H1 (cell line): Measurements from ENCODE around the gene HACL1. TPM values are rescaled to one million over a fixed set of nuclear protein-coding genes. Genes with fewer than 3 reads are reported as not detected.

Experiments used
- CTCF ChIA-PET: fragments of 300-600 bp; sonication (Branson Sonifier 250); formaldehyde crosslinking; loops from one replicate; lab custom pipeline; 2021; ENCODE audit not compliant: partially characterized antibody; lab: Charles Lee
- POLR2A ChIA-PET: fragments of 300-600 bp; sonication (Branson Sonifier 250); formaldehyde crosslinking; loops from one replicate; lab custom pipeline; 2021; ENCODE audit warnings: inconsistent platforms; ENCODE audit not compliant: partially characterized antibody; lab: Charles Lee
- DNase-seq, 2 experiments: peaks; one replicate each; pipeline versions ENCODE4 v3.0.0 to v3.0.0-alpha.2; 2010 to 2022; ENCODE audit warnings: low spot score in 2 of 2, low read depth in 1 of 2, mixed read lengths in 1 of 2
- FAIRE-seq: peaks from 2 replicates; lab custom pipeline; 2011; peaks lifted over from hg19 to GRCh38; lab: Jason Lieb, UNC
- H2AFZ ChIP-seq: 2 replicates; pipeline ENCODE4 v1.8.1; 2012; ENCODE audit warnings: low read length, inconsistent platforms
- H2AK5ac ChIP-seq: 2 replicates; pipeline ENCODE4 v1.6.1; 2013; ENCODE audit warnings: low read depth, low read length
- H2BK120ac ChIP-seq: replicated peaks from 2 replicates; pipeline ENCODE3; 2013; ENCODE audit warnings: low read depth, low read length, inconsistent platforms
- H2BK12ac ChIP-seq: 2 replicates; pipeline ENCODE4 v1.6.1; 2013; ENCODE audit warnings: low read depth, low read length
- H2BK15ac ChIP-seq: 2 replicates; pipeline ENCODE4 v1.6.1; 2013; ENCODE audit warnings: low read length
- H2BK20ac ChIP-seq: 2 replicates; pipeline ENCODE4 v1.6.1; 2013; ENCODE audit warnings: low read length
- H2BK5ac ChIP-seq: 2 replicates; pipeline ENCODE4 v1.6.1; 2013; ENCODE audit warnings: low read depth, low read length
- H3K14ac ChIP-seq: 2 replicates; pipeline ENCODE4 v1.6.1; 2013; ENCODE audit warnings: inconsistent platforms; ENCODE audit not compliant: insufficient read length
- H3K18ac ChIP-seq: 2 replicates; pipeline ENCODE4 v1.6.1; 2013; ENCODE audit warnings: low read length; ENCODE audit errors: extremely low read depth
- H3K23ac ChIP-seq: 2 replicates; pipeline ENCODE4 v1.6.1; 2013; ENCODE audit warnings: inconsistent platforms; ENCODE audit not compliant: insufficient read length
- H3K23me2 ChIP-seq: 2 replicates; pipeline ENCODE4 v1.6.1; 2013; ENCODE audit warnings: low read depth, low read length
- H3K27ac ChIP-seq: 2 replicates; pipeline ENCODE4 v1.6.1; 2011; ENCODE audit warnings: low read depth, low read length, inconsistent platforms
- H3K27me3 ChIP-seq, 4 experiments: replicated peaks in 1 of 4; 1 replicate in 1 of 4; 2 replicates in 3 of 4; pipeline versions ENCODE4 v1.6.1 to v1.8.1; 2011 to 2013; ENCODE audit warnings: low read length in 3 of 4, mild to moderate bottlenecking in 3 of 4, inconsistent platforms in 2 of 4, mixed read lengths in 2 of 4, moderate library complexity in 1 of 4; ENCODE audit not compliant: control insufficient read depth in 3 of 4, insufficient read depth in 3 of 4; ENCODE audit errors: extremely low read depth in 1 of 4
- H3K36me3 ChIP-seq, 4 experiments: 2 replicates each; pipeline versions ENCODE4 v1.6.1 to v1.8.1; 2011 to 2013; ENCODE audit warnings: mild to moderate bottlenecking in 4 of 4, low read length in 3 of 4, moderate library complexity in 2 of 4, control low read depth in 1 of 4, inconsistent platforms in 1 of 4; ENCODE audit not compliant: insufficient read depth in 4 of 4, control insufficient read depth in 2 of 4
- H3K4ac ChIP-seq: replicated peaks from 2 replicates; pipeline ENCODE3; 2013; ENCODE audit warnings: low read length, low read depth, mixed read lengths, inconsistent platforms; ENCODE audit not compliant: insufficient read length
- H3K4me1 ChIP-seq, 4 experiments: replicated peaks in 1 of 4; 1 replicate in 1 of 4; 2 replicates in 3 of 4; pipeline versions ENCODE4 v1.6.1 to v1.8.1; 2011 to 2013; ENCODE audit warnings: low read length in 3 of 4, inconsistent platforms in 2 of 4, mixed read lengths in 1 of 4; ENCODE audit not compliant: insufficient read depth in 4 of 4, control insufficient read depth in 3 of 4
- H3K4me2 ChIP-seq, 2 experiments: 2 replicates each; pipeline versions ENCODE4 v1.6.1 to v1.8.1; 2011 to 2013; ENCODE audit warnings: low read depth in 2 of 2, low read length in 2 of 2, control low read depth in 1 of 2, inconsistent platforms in 1 of 2, mild to moderate bottlenecking in 1 of 2; ENCODE audit not compliant: insufficient read depth in 1 of 2
- H3K4me3 ChIP-seq, 4 experiments: fragments of 200-600, 300-600 bp in 1 of 4; sonication (generic), shearing (Covaris generic), sonication (Bioruptor Twin) in 1 of 4; 2 replicates each; pipeline versions ENCODE4 v1.5.1 to v1.8.1; 2011 to 2016; ENCODE audit warnings: low read length in 4 of 4, low read depth in 3 of 4, control low read depth in 2 of 4, inconsistent platforms in 2 of 4, mild to moderate bottlenecking in 2 of 4, mixed read lengths in 1 of 4, moderate library complexity in 1 of 4; ENCODE audit not compliant: insufficient read depth in 2 of 4; ENCODE audit errors: extremely low read depth in 1 of 4
- H3K56ac ChIP-seq: replicated peaks from 2 replicates; pipeline ENCODE3; 2013; ENCODE audit warnings: low read depth, mild to moderate bottlenecking, mixed read lengths, low read length, inconsistent platforms; ENCODE audit not compliant: insufficient read length
- H3K79me1 ChIP-seq: 2 replicates; pipeline ENCODE4 v1.6.1; 2013; ENCODE audit warnings: low read depth, low read length, control low read depth
- H3K79me2 ChIP-seq, 2 experiments: 2 replicates each; pipeline versions ENCODE4 v1.6.1 to v1.8.1; 2012 to 2013; ENCODE audit warnings: low read length in 2 of 2, mild to moderate bottlenecking in 2 of 2, inconsistent platforms in 1 of 2; ENCODE audit not compliant: insufficient read depth in 2 of 2, control insufficient read depth in 1 of 2
- H3K9ac ChIP-seq, 4 experiments: replicated peaks in 1 of 4; 1 replicate in 1 of 4; 2 replicates in 3 of 4; pipeline versions ENCODE4 v1.6.1 to v1.8.1; 2011 to 2013; ENCODE audit warnings: low read depth in 3 of 4, low read length in 3 of 4, control low read depth in 2 of 4, mild to moderate bottlenecking in 2 of 4, moderate library complexity in 2 of 4, inconsistent platforms in 1 of 4; ENCODE audit errors: extremely low read depth in 1 of 4
- H3K9me3 ChIP-seq, 2 experiments: 2 replicates each; pipeline versions ENCODE4 v1.6.1 to v1.8.1; 2012 to 2013; ENCODE audit warnings: mild to moderate bottlenecking in 2 of 2, moderate library complexity in 2 of 2, control low read depth in 1 of 2, inconsistent platforms in 1 of 2, low read depth in 1 of 2, low read length in 1 of 2, mixed read lengths in 1 of 2; ENCODE audit not compliant: insufficient read depth in 2 of 2
- H4K20me1 ChIP-seq, 2 experiments: replicated peaks in 1 of 2; 2 replicates each; pipeline versions ENCODE3 to v1.8.1; 2011 to 2013; ENCODE audit warnings: inconsistent platforms in 2 of 2, low read length in 2 of 2, mild to moderate bottlenecking in 1 of 2; ENCODE audit not compliant: insufficient read depth in 2 of 2, control insufficient read depth in 1 of 2
- H4K5ac ChIP-seq: 2 replicates; pipeline ENCODE4 v1.6.1; 2013; ENCODE audit warnings: low read length, low read depth, mixed read lengths, inconsistent platforms; ENCODE audit not compliant: insufficient read length
- H4K8ac ChIP-seq: 2 replicates; pipeline ENCODE4 v1.8.0; 2013; ENCODE audit warnings: mild to moderate bottlenecking, moderate library complexity, low read length, inconsistent platforms; ENCODE audit not compliant: insufficient read depth; ENCODE audit errors: extremely low read depth
- H4K91ac ChIP-seq: replicated peaks from 2 replicates; pipeline ENCODE3; 2013; ENCODE audit warnings: low read length, mixed read lengths, inconsistent platforms; ENCODE audit not compliant: insufficient read length
- ASH2L ChIP-seq: fragments of 200-600, 300-600 bp; sonication (generic); IDR thresholded peaks from one replicate; pipeline ENCODE4 v1.7.1; 2017; ENCODE audit warnings: low read length
- CBX5 ChIP-seq: fragments of 300-800, 300-1000 bp; sonication (generic); IDR thresholded peaks from 2 replicates; pipeline ENCODE4 v1.7.1; 2016; ENCODE audit warnings: antibody characterized with exemption, low read length, low read depth
- CBX8 ChIP-seq: fragments of 300-800, 300-1000 bp; sonication (generic); IDR thresholded peaks from 2 replicates; pipeline ENCODE4 v1.7.1; 2016; ENCODE audit warnings: low read depth, low read length, borderline replicate concordance
- CHD1 ChIP-seq: IDR thresholded peaks from 2 replicates; pipeline ENCODE4 v1.6.1; 2012; ENCODE audit warnings: low read depth, low read length, improper control_type of control experiment
- EZH2 ChIP-seq: fragments of 200-600 bp; sonication (generic); IDR thresholded peaks from 2 replicates; pipeline ENCODE4 v1.7.1; 2012; ENCODE audit warnings: low read depth, mild to moderate bottlenecking, moderate library complexity, low read length, inconsistent platforms; ENCODE audit not compliant: severe bottlenecking
- KDM4A ChIP-seq: IDR thresholded peaks from one replicate; pipeline ENCODE4 v1.7.1; 2012; ENCODE audit warnings: low read depth, mild to moderate bottlenecking, moderate library complexity, low read length, inconsistent platforms; ENCODE audit not compliant: severe bottlenecking
- NANOG ChIP-seq: IDR thresholded peaks from 2 replicates; pipeline ENCODE4 v1.6.1; 2011; ENCODE audit warnings: low read length, low read depth, mild to moderate bottlenecking, inconsistent platforms; ENCODE audit not compliant: insufficient read depth, poor library complexity, severe bottlenecking
- RBBP5 ChIP-seq: IDR thresholded peaks from 2 replicates; pipeline ENCODE4 v1.7.1; 2012; ENCODE audit warnings: low read depth, mild to moderate bottlenecking, inconsistent platforms, low read length, moderate library complexity, borderline replicate concordance
- RNF2 ChIP-seq: fragments of 200-900, 300-1000 bp; sonication (generic); IDR thresholded peaks from 2 replicates; pipeline ENCODE4 v1.7.1; 2016; ENCODE audit warnings: borderline replicate concordance, low read depth, mild to moderate bottlenecking, antibody characterized with exemption, low read length; ENCODE audit not compliant: poor library complexity, severe bottlenecking; ENCODE audit errors: missing control alignments
- TAF1 ChIP-seq: IDR thresholded peaks from 2 replicates; pipeline ENCODE4 v1.6.1; 2011; ENCODE audit warnings: mild to moderate bottlenecking, low read depth, low read length
- TCF12 ChIP-seq: IDR thresholded peaks from 2 replicates; pipeline ENCODE4 v1.6.1; 2011; ENCODE audit warnings: low read depth, mild to moderate bottlenecking, low read length
- ZNF274 ChIP-seq: IDR thresholded peaks from 2 replicates; pipeline ENCODE4 v1.7.0; 2012; ENCODE audit warnings: low read length, borderline replicate concordance; ENCODE audit errors: extremely low read depth
- WGBS, 2 experiments: shearing (Covaris generic) in 1 of 2; methylation state at CpG; one replicate each; pipeline versions ENCODE4 v1.1.6 to v1.1.7; 2013 to 2015; ENCODE audit warnings: low lambda C conversion rate in 2 of 2, mixed read lengths in 2 of 2, inconsistent platforms in 1 of 2, low coverage in 1 of 2, missing lambda C conversion rate in 1 of 2; ENCODE audit not compliant: insufficient replicate concordance in 2 of 2, insufficient coverage in 1 of 2, insufficient read length in 1 of 2; ENCODE audit errors: extremely low coverage in 1 of 2, missing lambda C conversion rate in 1 of 2; 5-methylcytosine and 5-hydroxymethylcytosine counted together
- polyA plus RNA-seq, 7 experiments: library from polyadenylated mRNA; depleted of rRNA in 3 of 7; stranded (reverse) in 5 of 7; unstranded in 2 of 7; fragments of >200 nt in 5 of 7; fragments of 200-250 nt in 2 of 7; gene quantifications; 1 replicate in 5 of 7; 2 replicates in 1 of 7; 4 replicates in 1 of 7; pipeline versions ENCODE4 v1.2.1 to v1.2.3, GENCODE V29; 2011 to 2013; ENCODE audit warnings: missing spikeins in 2 of 7, mixed read lengths in 2 of 7
- total RNA-seq: library from RNA; stranded (reverse); fragmentation: NEBNext Ultra II Directional; extraction: Animal tissue kit (Norgen Biotek cat#: 25700); gene quantifications from 2 replicates; pipeline ENCODE4 v1.2.1, GENCODE V29; 2021

Gene HACL1
- total and polyA plus RNA-seq, 2 of the 8 experiments (the other 6 are each of a cell fraction or from before 2014, with no cell fraction given): 38.2 to 46.0 TPM

- CTCF ChIA-PET: no interaction called here
- no peak overlapping the region for H3K27ac ChIP-seq
- peaks cover 0 to 39% (median 11%) of the 10 kb centered on the region in 4 experiments; a peak in 5 of 8 replicates for H3K36me3 ChIP-seq
- H2BK12ac ChIP-seq: no peak overlapping the region
- no peaks in the 10 kb centered on the region for H3K27me3 ChIP-seq
- H3K23ac ChIP-seq: no peak overlapping the region
- H2BK120ac ChIP-seq: no peak overlapping the region
- H2BK20ac ChIP-seq: no peak overlapping the region
- H4K8ac ChIP-seq: no peak overlapping the region
- no peak overlapping the region for H3K4me3 ChIP-seq
- H3K9ac ChIP-seq: no peak overlapping the region
- H3K79me2 ChIP-seq: no peaks in the 10 kb centered on the region
- POLR2A ChIA-PET: no interaction called here
- no peak overlapping the region for H3K56ac ChIP-seq
- no peaks in the 10 kb centered on the region for H4K20me1 ChIP-seq
- H3K23me2 ChIP-seq: no peaks in the 10 kb centered on the region
- no peak overlapping the region for H3K14ac ChIP-seq
- no peak overlapping the region for H2AFZ ChIP-seq
- TF ChIP-seq ASH2L: no peak
- no peak for TF ChIP-seq ZNF274
- no peak for TF ChIP-seq RBBP5
- TF ChIP-seq TAF1: no peak
- TF ChIP-seq CBX5: no peak
- TF ChIP-seq TCF12: no peak
- TF ChIP-seq KDM4A: no peak
- no peak for TF ChIP-seq EZH2
- no peak for TF ChIP-seq RNF2
- no peak for TF ChIP-seq CHD1
- no peak for TF ChIP-seq CBX8
- no peak for TF ChIP-seq NANOG
- no peak for FAIRE-seq
- no peak overlapping the region for H4K91ac ChIP-seq
- H2BK5ac ChIP-seq: no peak overlapping the region
- H3K79me1 ChIP-seq: no peaks in the 10 kb centered on the region
- H4K5ac ChIP-seq: no peak overlapping the region
- H3K4me2 ChIP-seq: no peak overlapping the region
- peaks cover 0 to 3% of the 10 kb centered on the region in 2 experiments; a peak in 1 of 4 replicates for H3K9me3 ChIP-seq
- 87% methylated on average over 21 of the region's 21 CpGs; no CpG with 5 or more reads in 1 of the 2 experiments for WGBS, 2 experiments
- DNase-seq: no peak
- no peak overlapping the region for H2AK5ac ChIP-seq
- H3K4me1 ChIP-seq: no peaks in the 10 kb centered on the region
- H3K18ac ChIP-seq: no peak overlapping the region
- no peak overlapping the region for H3K4ac ChIP-seq
- H2BK15ac ChIP-seq: no peak overlapping the region
Measured at GRCh38 chr3:15591928-15592327, 9.4 kb downstream of the HACL1 start.
